Stimulated activated CD4-positive, alpha-beta T cell treated with anti-CD3 and anti-CD28 coated beads, Interleukin-1b, Interleukin-23, amount 100 ng/mL, for 1 hour (primary cell): ENCODE results near the gene KIAA1614.

Experiments used
- DNase-seq, 2 donors: peaks; one replicate each; pipeline ENCODE4 v3.0.0-alpha.2; 2020; ENCODE audit warnings: low read depth in 2 of 2

The KIAA1614 gene

GRCh38 chr1:180907313-180908055 lies 5.2 kb upstream of the KIAA1614 start:
- no peak for DNase-seq

- DNase-seq, result no peak
Observed at GRCh38 chr1:180908074-180908765, 4.5 kb upstream of the KIAA1614 start.

- no peak for DNase-seq
Observed at GRCh38 chr1:180909005-180909414, 3.7 kb upstream of the KIAA1614 start.

- DNase-seq, result no peak
Observed at GRCh38 chr1:180909462-180909976, 3.2 kb upstream of the KIAA1614 start.

- DNase-seq, result no peak
Observed at GRCh38 chr1:180911640-180912191, 981 bp upstream of the KIAA1614 start.

- DNase-seq, result no peak
Observed at GRCh38 chr1:180912211-180912800, 391 bp upstream of the KIAA1614 start.

GRCh38 chr1:180915426-180915965 lies 2.8 kb downstream of the KIAA1614 start:
- DNase-seq, result no peak

GRCh38 chr1:180916012-180916770 lies 3.5 kb downstream of the KIAA1614 start:
- DNase-seq, result no peak

GRCh38 chr1:180916771-180917170 lies 4.1 kb downstream of the KIAA1614 start:
- DNase-seq, result no peak

GRCh38 chr1:180917306-180918065 lies 4.8 kb downstream of the KIAA1614 start:
- no peak for DNase-seq

- DNase-seq, result no peak
Observed at GRCh38 chr1:180918519-180918918, 5.8 kb downstream of the KIAA1614 start.

GRCh38 chr1:180919183-180919700 lies 6.5 kb downstream of the KIAA1614 start:
- no peak for DNase-seq

- DNase-seq, result no peak
Observed at GRCh38 chr1:180920193-180920592, 7.5 kb downstream of the KIAA1614 start.

GRCh38 chr1:180920702-180921101 lies 8.0 kb downstream of the KIAA1614 start:
- no peak for DNase-seq

GRCh38 chr1:180921386-180921785 lies 8.7 kb downstream of the KIAA1614 start:
- DNase-seq, result no peak

GRCh38 chr1:180921891-180922630 lies 9.4 kb downstream of the KIAA1614 start:
- DNase-seq, result no peak

GRCh38 chr1:180922631-180923015 lies 9.9 kb downstream of the KIAA1614 start:
- no peak for DNase-seq

- no peak for DNase-seq
Observed at GRCh38 chr1:180923021-180923841, 10.5 kb downstream of the KIAA1614 start.

- no peak for DNase-seq
Observed at GRCh38 chr1:180923887-180924286, 11.2 kb downstream of the KIAA1614 start.
